ENCODE results near the gene DUSP22.
"Not testable (repeated sequence)": the region's sequence is repeated elsewhere in the genome, so short reads cannot be mapped to it uniquely, and the experiment has no call there.

The DUSP22 gene

GRCh38 chr6:285030-285771, 7.1 kb upstream of the DUSP22 start:
- Histone ChIP-seq H3K4me1 (ENCODE audit: low read length) (peaks cover 3% of the 10 kb centered on the region; the same call in 1 of the 2 replicates), H4K20me1 (ENCODE audit: insufficient read depth, low read length) (no peaks in the 10 kb centered on the region), H3K4me2 (ENCODE audit: low read depth, low read length) (no peak overlapping the region), H3K9me2 (replicated peaks; ENCODE audit: insufficient read depth, low read length) (no peaks in the 10 kb centered on the region), H3K79me2 (ENCODE audit: low read length) (no peaks in the 10 kb centered on the region), H3K27me3 (replicated peaks; ENCODE audit: insufficient read depth, low read length) (no peaks in the 10 kb centered on the region), H3K36me3 (replicated peaks; ENCODE audit: insufficient read depth, low read length) (no peaks in the 10 kb centered on the region), H3K9me3 (replicated peaks; ENCODE audit: insufficient read depth, low read length) (no peaks in the 10 kb centered on the region), H3F3A (ENCODE audit: insufficient read depth, low read length) (0 out of 2 replicates have a peak, but pooled peaks cover 5% of the 10 kb centered on the region), H3K4me3 (ENCODE audit: low read length) (no peak overlapping the region), H2AFZ (ENCODE audit: low read length) (no peak overlapping the region), H3K27ac (ENCODE audit: low read length) (no peak overlapping the region), H3K9ac (ENCODE audit: low read length) (no peak overlapping the region)
- no peak for DNase-seq
- TF ChIP-seq CTCF (IDR thresholded peaks at IDR 0.05; ENCODE audit: low read length): no peak
- TF ChIP-seq EZH2phosphoT487 (IDR thresholded peaks at IDR 0.05; ENCODE audit: low read length): no peak
- no peak for TF ChIP-seq EZH2 (optimal IDR thresholded peaks at IDR 0.05; ENCODE audit: low read depth, low read length)

- not testable (repeated sequence) for H3K4me1 ChIP-seq (ENCODE audit: low read length); H3K27me3 ChIP-seq (replicated peaks; ENCODE audit: insufficient read depth, low read length); H3K79me2 ChIP-seq (ENCODE audit: low read length); H2AFZ ChIP-seq (ENCODE audit: low read length); H3K4me3 ChIP-seq (ENCODE audit: low read length); H3K4me2 ChIP-seq (ENCODE audit: low read depth, low read length); DNase-seq; H3K36me3 ChIP-seq (replicated peaks; ENCODE audit: insufficient read depth, low read length); H3K9ac ChIP-seq (ENCODE audit: low read length); H3F3A ChIP-seq (ENCODE audit: insufficient read depth, low read length); H4K20me1 ChIP-seq (ENCODE audit: insufficient read depth, low read length); H3K9me3 ChIP-seq (replicated peaks; ENCODE audit: insufficient read depth, low read length); H3K9me2 ChIP-seq (replicated peaks; ENCODE audit: insufficient read depth, low read length); H3K27ac ChIP-seq (ENCODE audit: low read length)
Measured at GRCh38 chr6:285902-286301, 6.4 kb upstream of the DUSP22 start.

- H3K4me3 ChIP-seq (ENCODE audit: low read length): no peak overlapping the region
- DNase-seq: no peak
- no peaks in the 10 kb centered on the region for H3K27me3 ChIP-seq (replicated peaks; ENCODE audit: insufficient read depth, low read length)
- H3K9ac ChIP-seq (ENCODE audit: low read length): no peak overlapping the region
- no peaks in the 10 kb centered on the region for H4K20me1 ChIP-seq (ENCODE audit: insufficient read depth, low read length)
- H3K27ac ChIP-seq (ENCODE audit: low read length): no peak overlapping the region
- H3K4me2 ChIP-seq (ENCODE audit: low read depth, low read length): no peak overlapping the region
- H3K79me2 ChIP-seq (ENCODE audit: low read length): peaks cover 9% of the 10 kb centered on the region
- H3K4me1 ChIP-seq (ENCODE audit: low read length): peaks cover 14% of the 10 kb centered on the region; the same call in 1 of the 2 replicates
- H3F3A ChIP-seq (ENCODE audit: insufficient read depth, low read length): peaks cover 17% of the 10 kb centered on the region
- TF ChIP-seq CTCF (IDR thresholded peaks at IDR 0.05; ENCODE audit: low read length): no peak
- TF ChIP-seq EZH2phosphoT487 (IDR thresholded peaks at IDR 0.05; ENCODE audit: low read length): no peak
- TF ChIP-seq EZH2 (optimal IDR thresholded peaks at IDR 0.05; ENCODE audit: low read depth, low read length): no peak
- H3K9me2 ChIP-seq (replicated peaks; ENCODE audit: insufficient read depth, low read length): no peaks in the 10 kb centered on the region
- H3K9me3 ChIP-seq (replicated peaks; ENCODE audit: insufficient read depth, low read length): no peaks in the 10 kb centered on the region
- H3K36me3 ChIP-seq (replicated peaks; ENCODE audit: insufficient read depth, low read length): no peaks in the 10 kb centered on the region
- no peak overlapping the region for H2AFZ ChIP-seq (ENCODE audit: low read length)
Measured at GRCh38 chr6:286681-287488, 5.4 kb upstream of the DUSP22 start.
